Measurements from ENCODE around the gene DBNL.

DNA sequence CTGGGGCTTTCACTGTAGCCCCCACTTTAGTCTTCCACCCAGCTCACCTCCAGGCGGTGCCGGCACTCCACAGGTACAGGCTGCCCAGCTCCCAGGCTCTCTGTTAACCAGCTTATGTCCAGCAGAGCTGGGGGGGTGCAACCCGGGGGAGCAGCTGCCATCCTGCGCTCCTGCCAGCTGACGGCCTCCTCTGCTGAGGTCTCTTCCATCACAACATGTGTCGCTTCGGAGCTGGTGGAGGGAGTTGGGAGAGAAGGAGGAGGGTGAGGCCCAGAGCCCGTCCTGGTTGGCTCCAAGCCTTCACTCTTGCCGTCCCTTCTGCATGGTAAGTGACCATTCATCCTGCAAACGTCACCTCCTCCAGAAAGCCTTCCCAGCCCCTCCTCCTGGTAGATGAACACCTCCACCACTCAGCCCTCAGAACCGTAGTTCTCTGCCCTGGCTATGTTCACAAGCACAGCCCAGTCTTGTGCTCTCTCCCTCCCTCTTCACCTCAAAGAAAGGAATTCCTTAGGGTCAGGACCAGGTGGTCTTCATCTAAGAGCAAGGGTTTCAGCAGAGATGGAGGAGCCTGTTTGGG is 36.3 kb downstream of the DBNL start:
- no peak for TF ChIP-seq GATA3 (IDR thresholded peaks at IDR 0.05; ENCODE audit: low read depth, low read length)
- no peak for TF ChIP-seq GATA2 (IDR thresholded peaks at IDR 0.05; ENCODE audit: low read depth, low read length)

Data from SH-SY5Y (cell line).